HG02798 (cell line): Measurements from ENCODE around the gene HIPK1.
"Not testable (repeated sequence)": the region's sequence is repeated elsewhere in the genome, so short reads cannot be mapped to it uniquely, and the experiment has no call there.

Experiments used
- ATAC-seq: cut with Tn5 transposase; IDR thresholded peaks from one replicate; pipeline ENCODE4 v1.9.1; 2021; ENCODE audit warnings: mild to moderate bottlenecking; ENCODE audit not compliant: unreplicated experiment, poor library complexity

The HIPK1 gene

GRCh38 chr1:114002492-114003239 is 73.5 kb downstream of the HIPK1 start:
- no peak for ATAC-seq

- no peak for ATAC-seq
These were observed 74.3 kb downstream of the HIPK1 start for GRCh38 chr1:114003431-114003830.

DNA sequence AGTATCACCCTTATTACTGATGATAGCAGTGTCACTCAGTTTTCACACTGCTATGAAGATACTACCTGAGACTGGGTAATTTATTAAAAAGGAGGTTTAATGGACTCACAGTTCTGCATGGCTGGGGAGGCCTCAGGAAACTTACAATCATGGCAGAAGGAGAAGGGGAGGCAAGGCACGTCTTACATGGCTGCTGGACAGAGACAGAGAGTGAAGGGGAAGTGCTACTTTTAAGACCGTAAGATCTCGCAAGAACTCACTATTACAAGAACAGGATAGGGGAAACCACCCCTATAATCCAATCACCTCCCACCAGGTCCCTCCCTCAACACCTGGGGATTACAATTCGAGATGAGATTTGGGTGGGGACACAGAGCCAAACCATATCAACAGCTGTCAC is 77.7 kb downstream of the HIPK1 start:
- ATAC-seq = not testable (repeated sequence)

GRCh38 chr1:114008480-114008941 is 79.4 kb downstream of the HIPK1 start:
- ATAC-seq = no peak

- no peak for ATAC-seq
These were observed 79.9 kb downstream of the HIPK1 start for GRCh38 chr1:114008993-114009392.

GRCh38 chr1:114009393-114009792 is 80.3 kb downstream of the HIPK1 start:
- no peak for ATAC-seq

- ATAC-seq = no peak
These were observed 81.5 kb downstream of the HIPK1 start for GRCh38 chr1:114010433-114011184.

DNA sequence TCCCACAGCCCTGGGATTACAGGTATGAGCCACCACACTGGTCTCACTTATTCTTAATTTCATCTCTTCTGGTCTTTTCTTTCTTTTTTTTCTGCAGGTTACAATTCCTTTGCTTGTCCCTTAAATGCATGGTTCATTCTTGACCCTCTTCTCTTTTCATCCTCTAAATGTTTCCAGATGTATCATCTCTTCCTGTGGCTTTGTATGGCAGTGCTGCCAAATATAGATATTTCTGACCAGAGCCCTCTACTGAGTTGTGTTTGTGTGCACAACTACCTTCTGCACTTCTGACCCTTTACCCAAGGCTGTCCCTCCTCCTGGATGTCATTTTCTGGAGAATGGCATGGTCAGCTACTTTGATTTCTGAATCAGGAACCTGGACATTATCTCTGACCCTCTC is 82.7 kb downstream of the HIPK1 start:
- no peak for ATAC-seq

DNA sequence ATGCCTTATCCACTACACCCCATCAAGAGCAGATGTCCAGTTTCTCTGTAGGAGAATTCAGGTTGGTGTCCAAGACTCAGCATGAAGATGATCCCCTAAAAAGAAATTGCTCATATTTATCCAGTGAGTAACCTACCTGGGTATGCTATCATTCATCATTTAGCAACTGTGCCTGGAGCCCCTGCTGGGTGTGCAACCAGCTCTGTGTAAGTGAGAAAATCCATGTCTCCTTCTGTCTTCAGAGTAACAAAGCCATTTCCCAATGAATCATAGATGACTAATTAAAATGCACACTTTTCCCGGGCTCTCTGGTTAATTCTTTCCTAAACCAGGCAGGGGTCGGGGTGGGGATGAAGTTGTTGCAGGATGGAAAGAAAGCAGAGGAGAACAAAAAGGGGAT is 86.0 kb downstream of the HIPK1 start:
- ATAC-seq = no peak

- not testable (repeated sequence) for ATAC-seq
These were observed 90.6 kb downstream of the HIPK1 start for GRCh38 chr1:114019724-114020123.

- no peak for ATAC-seq
These were observed 92.6 kb downstream of the HIPK1 start for GRCh38 chr1:114021665-114022099.

DNA sequence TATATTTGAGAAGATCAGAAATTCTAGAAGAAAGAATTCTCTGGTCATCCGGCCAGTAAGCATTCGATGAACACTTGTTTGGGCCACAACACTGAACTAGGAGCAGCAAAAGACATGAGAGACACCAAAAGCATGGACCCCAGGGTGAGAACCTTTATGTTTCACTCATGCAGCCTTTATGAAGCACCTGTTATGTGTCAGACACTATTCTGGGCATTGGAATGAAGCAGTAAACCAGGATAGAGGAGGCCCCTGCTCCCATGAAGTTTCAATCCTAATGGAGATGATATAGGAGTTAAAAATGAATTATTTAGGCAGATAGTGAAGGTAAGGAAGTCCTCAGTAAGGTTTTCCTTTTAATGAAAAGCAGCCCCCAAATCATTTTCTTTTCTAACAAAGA is 93.8 kb downstream of the HIPK1 start:
- ATAC-seq = no peak

GRCh38 chr1:114023377-114023776 is 94.3 kb downstream of the HIPK1 start:
- ATAC-seq = no peak

DNA sequence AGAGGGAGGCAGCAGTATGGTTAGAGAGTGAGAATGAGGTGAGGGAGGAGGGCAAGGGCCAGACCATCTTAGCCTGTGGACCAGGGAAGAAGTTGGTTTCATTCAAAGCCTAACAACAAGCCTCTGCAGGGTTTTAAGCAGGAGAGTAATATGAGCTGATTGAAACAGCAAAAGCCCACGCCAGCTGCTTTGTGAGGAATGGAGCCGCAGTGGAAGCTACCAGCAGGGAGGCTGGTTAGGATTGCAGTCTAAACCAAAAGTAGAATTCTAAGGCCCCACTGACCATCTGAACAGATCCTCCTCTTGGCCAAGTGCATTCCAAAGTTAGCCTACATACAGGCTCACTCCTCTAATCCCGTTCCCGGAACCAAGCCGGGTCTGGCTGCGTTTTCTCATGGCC is 94.9 kb downstream of the HIPK1 start:
- ATAC-seq = no peak

GRCh38 chr1:114025609-114026401 is 96.7 kb downstream of the HIPK1 start:
- no peak for ATAC-seq

DNA sequence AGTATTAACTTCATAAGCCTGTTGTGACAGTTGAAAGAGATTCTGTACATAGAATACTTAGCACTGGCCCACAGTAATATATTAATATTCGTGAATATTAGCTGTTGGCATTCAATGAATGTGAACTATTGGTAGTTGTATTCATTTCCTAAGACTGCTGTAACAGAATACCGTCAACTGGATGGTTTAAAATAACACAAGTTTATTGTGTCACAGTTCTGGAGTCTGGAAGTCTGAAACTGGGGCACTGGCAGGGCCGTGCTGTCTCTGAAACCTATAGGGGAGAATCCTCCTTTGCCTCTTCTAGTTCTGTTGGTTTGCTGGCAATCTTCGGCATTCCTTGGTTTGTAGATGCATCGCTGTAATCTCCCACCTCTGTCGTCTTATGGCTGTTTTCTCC is 97.7 kb downstream of the HIPK1 start:
- ATAC-seq = no peak
